ENCODE measurements around the gene CKAP4.

CKAP4 gene

DNA sequence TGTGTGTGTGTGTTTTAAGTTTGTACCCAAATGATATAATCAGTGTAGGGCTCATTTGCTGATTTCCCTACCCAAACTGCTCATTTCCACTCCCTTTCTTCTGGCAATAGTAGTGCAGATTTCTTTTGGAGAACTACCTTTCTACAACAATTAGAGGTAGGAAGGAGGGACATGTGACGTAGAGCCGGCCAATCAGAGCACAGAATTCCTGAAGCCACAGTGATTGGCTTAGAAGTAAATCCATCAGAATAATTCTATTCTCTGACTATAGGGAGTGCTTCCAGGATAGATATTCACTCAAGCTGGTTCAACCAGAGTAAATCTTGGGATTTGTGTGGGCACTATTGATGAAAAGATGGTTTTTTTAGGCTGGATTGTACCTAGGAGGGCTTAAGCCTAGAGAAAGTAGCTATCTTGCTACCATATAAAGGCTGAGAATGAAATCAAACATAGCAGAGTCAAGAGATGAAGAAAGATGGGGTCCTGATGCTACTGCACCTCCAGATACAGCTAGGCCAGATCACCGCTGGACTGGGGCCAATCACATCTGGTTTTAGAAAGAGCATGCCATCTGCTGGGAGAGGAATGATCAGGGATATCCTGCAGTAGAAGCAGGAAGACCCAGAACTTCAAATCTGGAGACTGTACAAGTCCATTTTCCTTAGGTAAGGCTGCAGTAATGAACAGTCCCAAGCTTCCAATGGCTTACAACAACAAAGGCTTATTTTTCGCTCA is 55.0 kb downstream of the CKAP4 start:
- TF ChIP-seq, protein P1, sequence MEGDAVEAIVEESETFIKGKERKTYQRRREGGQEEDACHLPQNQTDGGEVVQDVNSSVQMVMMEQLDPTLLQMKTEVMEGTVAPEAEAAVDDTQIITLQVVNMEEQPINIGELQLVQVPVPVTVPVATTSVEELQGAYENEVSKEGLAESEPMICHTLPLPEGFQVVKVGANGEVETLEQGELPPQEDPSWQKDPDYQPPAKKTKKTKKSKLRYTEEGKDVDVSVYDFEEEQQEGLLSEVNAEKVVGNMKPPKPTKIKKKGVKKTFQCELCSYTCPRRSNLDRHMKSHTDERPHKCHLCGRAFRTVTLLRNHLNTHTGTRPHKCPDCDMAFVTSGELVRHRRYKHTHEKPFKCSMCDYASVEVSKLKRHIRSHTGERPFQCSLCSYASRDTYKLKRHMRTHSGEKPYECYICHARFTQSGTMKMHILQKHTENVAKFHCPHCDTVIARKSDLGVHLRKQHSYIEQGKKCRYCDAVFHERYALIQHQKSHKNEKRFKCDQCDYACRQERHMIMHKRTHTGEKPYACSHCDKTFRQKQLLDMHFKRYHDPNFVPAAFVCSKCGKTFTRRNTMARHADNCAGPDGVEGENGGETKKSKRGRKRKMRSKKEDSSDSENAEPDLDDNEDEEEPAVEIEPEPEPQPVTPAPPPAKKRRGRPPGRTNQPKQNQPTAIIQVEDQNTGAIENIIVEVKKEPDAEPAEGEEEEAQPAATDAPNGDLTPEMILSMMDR (IDR thresholded peaks at IDR 0.05; ENCODE audit: insufficient read depth, low read depth, low read length, missing control alignments), result no peak

DNA sequence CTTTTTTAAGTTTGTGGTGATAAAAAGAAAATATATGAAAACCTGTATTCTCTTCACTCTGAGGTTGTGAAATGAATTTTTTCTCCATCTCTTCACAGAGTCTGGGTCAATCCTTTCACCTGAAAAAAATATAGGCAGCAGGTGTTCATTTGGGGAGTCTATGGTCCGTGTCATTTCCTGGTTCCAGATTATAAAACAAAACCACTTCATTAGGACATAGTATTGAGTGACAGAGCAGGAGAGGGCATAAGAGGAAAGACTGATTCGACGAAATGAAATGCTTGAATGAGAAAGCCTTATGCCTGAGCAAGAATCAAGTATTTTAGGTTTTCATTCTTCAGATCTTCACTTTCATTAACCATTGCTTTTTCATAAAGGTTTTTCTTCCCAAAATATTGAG is 57.2 kb downstream of the CKAP4 start:
- TF ChIP-seq, protein P1 (IDR thresholded peaks at IDR 0.05; ENCODE audit: insufficient read depth, low read depth, low read length, missing control alignments), result no peak
- H3K4me3 ChIP-seq (ENCODE audit: low read depth, low read length), result no peak overlapping the region
- no peak for DNase-seq (ENCODE audit: low read depth)

More for the DNA sequence above, 55.0 kb downstream of the CKAP4 start:
- no peak for DNase-seq (ENCODE audit: low read depth)
- no peak overlapping the region for H3K4me3 ChIP-seq (ENCODE audit: low read depth, low read length)

DNA sequence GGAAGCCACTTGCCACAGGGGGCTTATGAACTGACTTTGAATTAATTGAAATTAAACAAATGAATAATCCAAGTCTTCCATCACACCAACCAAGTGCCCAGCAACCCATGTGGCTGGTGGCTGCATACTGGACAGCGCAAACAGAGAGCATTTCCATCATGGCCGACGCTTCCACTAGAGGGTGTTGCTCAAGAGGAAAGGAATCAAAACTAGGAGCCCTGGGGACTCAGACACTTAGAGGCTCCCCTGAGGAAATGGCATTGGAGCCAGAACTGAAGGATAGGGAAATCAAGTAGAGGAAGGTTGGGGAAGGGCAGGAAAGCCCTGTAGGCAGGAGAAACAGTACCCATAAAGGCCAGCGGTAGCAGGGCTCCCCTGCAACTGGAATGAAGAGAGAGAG is 58.5 kb downstream of the CKAP4 start:
- DNase-seq (ENCODE audit: low read depth), result no peak
- TF ChIP-seq, protein P1 (IDR thresholded peaks at IDR 0.05; ENCODE audit: insufficient read depth, low read depth, low read length, missing control alignments), result no peak
- no peak overlapping the region for H3K4me3 ChIP-seq (ENCODE audit: low read depth, low read length)

DNA sequence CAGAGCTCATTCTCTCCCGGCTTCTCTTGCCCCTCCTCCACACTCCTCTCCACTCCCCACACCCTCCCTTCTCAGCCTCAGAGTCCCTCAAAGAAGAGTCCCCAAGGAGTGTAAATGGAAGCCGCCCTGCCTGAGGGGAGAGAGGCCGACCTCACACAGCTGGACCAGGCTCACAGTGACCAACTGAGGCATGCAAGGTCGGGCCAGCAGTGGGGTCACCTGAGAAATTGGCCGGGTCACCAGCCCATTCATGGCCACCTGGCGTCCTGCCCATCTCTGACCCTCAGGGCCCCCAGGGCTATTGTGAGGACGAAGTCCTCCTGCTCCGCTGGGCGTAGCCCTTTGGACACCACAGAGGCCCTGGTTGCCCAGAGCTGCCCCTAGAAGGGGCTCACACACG is 59.6 kb downstream of the CKAP4 start:
- DNase-seq (ENCODE audit: low read depth), result no peak
- TF ChIP-seq, protein P1 (IDR thresholded peaks at IDR 0.05; ENCODE audit: insufficient read depth, low read depth, low read length, missing control alignments), result no peak
- H3K4me3 ChIP-seq (ENCODE audit: low read depth, low read length), result no peak overlapping the region

All from GM12865 (cell line).